ENCODE measurements around the gene TEPSIN. TPM values are rescaled to one million over a fixed set of nuclear protein-coding genes. Genes with fewer than 3 reads are reported as not detected.

The TEPSIN gene
- 10 to 100 TPM; 15.0 to 32.3 TPM for total RNA-seq

GRCh38 chr17:81238815-81239713 lies at the start of gene TEPSIN, which contains the start of gene NDUFAF8:
Gene TEPSIN (minus strand): TSS chr17:81239055. CDS start chr17:81239033, 22 bp downstream.
Gene NDUFAF8 (plus strand): TSS chr17:81239318. CDS start chr17:81239364, 46 bp downstream.

GRCh38 chr17:81222906-81223761 lies 15.7 kb downstream of the TEPSIN start, which contains the start of gene CEP131:
Gene CEP131 (minus strand): TSS chr17:81222965. CDS start chr17:81220056, 2,909 bp downstream.

Other genes with a start within 250 kb of the TEPSIN start
- gene CHMP6, start 247.2 kb downstream of the TEPSIN start, total RNA-seq = 10 to 100 TPM; 14.8 to 24.6 TPM
- 10 to 100 TPM; 61.6 to 75.9 TPM for gene BAIAP2, start 203.9 kb downstream of the TEPSIN start, total RNA-seq
- under 1 TPM in 1 of 2 donors, not detected in 1; under 0.01 TPM for gene PVALEF, start 73.5 kb downstream of the TEPSIN start, total RNA-seq
- gene AATK, start 72.8 kb downstream of the TEPSIN start, total RNA-seq = 10 to 100 TPM; 16.0 to 50.6 TPM
- gene CEP131, start 16.1 kb downstream of the TEPSIN start, total RNA-seq = 10 to 100 TPM in 1 of 2 donors, 1 to 10 TPM in 1; 6.5 to 17.6 TPM
- gene NDUFAF8, start 263 bp upstream of the TEPSIN start, total RNA-seq = 10 to 100 TPM; 10.7 to 34.0 TPM
- 10 to 100 TPM; 59.9 to 78.8 TPM for gene SLC38A10, start 56.3 kb upstream of the TEPSIN start, total RNA-seq
- 10 to 100 TPM; 19.3 to 21.3 TPM for gene BAHCC1, start 156.4 kb upstream of the TEPSIN start, total RNA-seq

All from melanocyte of skin (primary cell).